Measurements from ENCODE around the gene HEATR5B. TPM values are rescaled to one million over a fixed set of nuclear protein-coding genes. Genes with fewer than 3 reads are reported as not detected.
"Not testable (repeated sequence)": the region's sequence is repeated elsewhere in the genome, so short reads cannot be mapped to it uniquely, and the experiment has no call there.

HEATR5B gene
- total and polyA plus RNA-seq, 9 donors, result 8.3 to 27.4 (median 14.0) TPM

DNA sequence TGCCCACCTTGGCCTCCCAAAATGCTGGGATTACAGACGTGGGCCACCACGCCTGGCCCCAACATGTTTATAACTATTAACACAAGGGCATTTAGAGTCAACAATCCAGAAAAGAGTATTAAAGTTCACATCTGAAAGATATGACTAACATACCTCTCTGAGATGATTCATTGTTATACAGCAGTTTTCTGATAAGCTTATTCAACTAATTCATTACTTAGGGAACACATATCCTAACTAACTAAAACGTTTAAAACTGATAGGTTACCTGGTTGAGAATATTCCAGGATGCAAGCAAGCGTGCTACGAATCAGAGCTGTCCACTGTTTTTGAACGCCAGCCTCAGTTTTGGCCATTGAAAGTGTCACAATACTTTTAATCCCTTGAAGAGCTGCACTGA is 83.9 kb downstream of the HEATR5B start:
- no peak for TF ChIP-seq POLR2A (IDR thresholded peaks at IDR 0.05)
- TF ChIP-seq CTCF (IDR thresholded peaks at IDR 0.05), result no peak
- Histone ChIP-seq H3K4me3 (no peak overlapping the region), H3K4me1 (ENCODE audit: insufficient read depth) (no peaks in the 10 kb centered on the region), H3K9me3 (no peaks in the 10 kb centered on the region), H3K36me3 (no peaks in the 10 kb centered on the region), H3K27ac (no peak overlapping the region), H3K27me3 (no peaks in the 10 kb centered on the region)
- no peak for DNase-seq
- WGBS, 3 donors, result 79 to 83% (median 82%) methylated on average over 6 of the region's 6 CpGs
- intact Hi-C loops (cut with DNase I), result no loop called here

- H3K4me1 ChIP-seq (ENCODE audit: insufficient read depth); H3K27ac ChIP-seq; H3K4me3 ChIP-seq; H3K9me3 ChIP-seq; DNase-seq; H3K36me3 ChIP-seq; intact Hi-C loops (cut with DNase I); H3K27me3 ChIP-seq: not testable (repeated sequence)
- WGBS, 3 donors, result 97 to 98% (median 97%) methylated on average over 9 of the region's 9 CpGs
Observed at GRCh38 chr2:36999416-36999815, 84.8 kb downstream of the HEATR5B start.

- no peak for TF ChIP-seq CTCF (IDR thresholded peaks at IDR 0.05)
- no peak for TF ChIP-seq POLR2A (IDR thresholded peaks at IDR 0.05)
- TF ChIP-seq EP300 (IDR thresholded peaks at IDR 0.05), result no peak
- Histone ChIP-seq H3K27me3 (no peaks in the 10 kb centered on the region), H3K27ac (no peak overlapping the region), H3K4me3 (no peak overlapping the region), H3K36me3 (no peaks in the 10 kb centered on the region), H3K9me3 (no peaks in the 10 kb centered on the region), H3K4me1 (ENCODE audit: insufficient read depth) (no peaks in the 10 kb centered on the region)
- 85 to 88% (median 87%) methylated on average over 6 of the region's 6 CpGs for WGBS, 3 donors
- DNase-seq, result no peak
- intact Hi-C loops (cut with DNase I), result no loop called here
Observed at GRCh38 chr2:36993841-36994620, 90.1 kb downstream of the HEATR5B start.

DNA sequence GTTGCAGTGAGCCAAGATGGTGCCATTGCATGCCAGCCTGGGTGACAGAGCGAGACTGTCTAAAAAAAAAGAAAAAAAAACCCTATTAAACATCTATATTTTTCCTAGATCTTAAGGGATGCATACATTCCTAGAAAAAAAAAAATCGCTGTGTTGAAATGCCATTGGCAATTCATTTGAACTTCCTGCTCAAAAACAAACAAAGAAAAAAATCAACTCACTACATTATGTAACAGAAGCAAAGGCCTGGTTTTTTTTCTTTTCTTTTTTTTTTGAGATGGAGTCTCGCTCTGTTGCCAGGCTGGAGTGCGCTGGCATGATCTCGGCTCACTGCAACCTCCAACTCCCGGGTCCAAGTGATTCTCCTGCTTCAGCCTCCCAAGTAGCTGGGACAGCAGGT is 96.2 kb downstream of the HEATR5B start:
- TF ChIP-seq CTCF (IDR thresholded peaks at IDR 0.05) (no peak), EP300 (IDR thresholded peaks at IDR 0.05) (no peak), POLR2A (IDR thresholded peaks at IDR 0.05) (no peak)
- Histone ChIP-seq H3K36me3 (no peaks in the 10 kb centered on the region), H3K27me3 (no peaks in the 10 kb centered on the region), H3K4me1 (ENCODE audit: insufficient read depth) (no peaks in the 10 kb centered on the region), H3K9me3 (no peaks in the 10 kb centered on the region), H3K4me3 (no peak overlapping the region), H3K27ac (no peak overlapping the region)
- no peak for DNase-seq
- 84 to 96% (median 95%) methylated on average over 6 of the region's 6 CpGs for WGBS, 3 donors
- intact Hi-C loops (cut with DNase I), result no loop called here

DNA sequence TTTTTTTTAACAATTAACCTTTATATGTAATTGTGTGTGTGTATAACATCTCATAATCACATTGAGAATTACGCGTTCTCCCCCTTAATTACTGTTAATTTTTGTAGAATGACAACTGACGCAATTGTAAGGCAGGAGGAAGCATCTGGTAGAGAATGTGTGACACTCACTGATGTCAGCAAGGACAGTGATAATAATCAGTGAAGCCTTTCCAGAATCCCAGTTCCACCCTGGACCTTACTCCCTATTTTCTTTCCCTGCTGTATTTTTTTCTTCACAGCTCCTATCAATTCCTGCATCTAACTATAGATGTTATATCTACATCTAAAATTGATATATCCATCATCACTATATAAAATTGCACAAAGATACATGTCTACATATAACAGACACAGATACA is 101.7 kb downstream of the HEATR5B start:
- H3K9me3 ChIP-seq, result no peaks in the 10 kb centered on the region
- no peaks in the 10 kb centered on the region for H3K36me3 ChIP-seq
- intact Hi-C loops (cut with DNase I), result no loop called here
- no peak for DNase-seq
- no peaks in the 10 kb centered on the region for H3K4me1 ChIP-seq (ENCODE audit: insufficient read depth)
- no peaks in the 10 kb centered on the region for H3K27me3 ChIP-seq
- no peak overlapping the region for H3K27ac ChIP-seq
- no peak overlapping the region for H3K4me3 ChIP-seq
- 81 to 97% (median 90%) methylated on average over 3 of the region's 3 CpGs for WGBS, 3 donors
- no peak for TF ChIP-seq CTCF (IDR thresholded peaks at IDR 0.05)
- TF ChIP-seq POLR2A (IDR thresholded peaks at IDR 0.05), result no peak
- TF ChIP-seq EP300 (IDR thresholded peaks at IDR 0.05), result no peak
